SK-N-SH treated with all-trans-retinoic acid at 6 μM for 48 hours (cell line): ENCODE results near the gene GLS.
A peak's percentile ranks its signal among the peaks of the same experiment; 100 is the strongest.

Source experiments
- ATAC-seq: fragments of 200-7000 bp; cut with Tn5 transposase; 3 replicates; pipeline ENCODE4 v1.9.1; 2020; ENCODE audit warnings: mild to moderate bottlenecking, moderate library complexity
- ARNTL ChIP-seq: fragments of 450-650 bp; formaldehyde crosslinking; IDR thresholded peaks from 2 replicates; pipeline ENCODE4 v1.5.0; 2020; ENCODE audit warnings: low read depth, mild to moderate bottlenecking, moderate library complexity, borderline replicate concordance
- BACH2 ChIP-seq: fragments of 250-450 bp; sonication (Bioruptor Pico); IDR thresholded peaks from 2 replicates; pipeline ENCODE4 v1.9.0; 2021; ENCODE audit warnings: mild to moderate bottlenecking, borderline replicate concordance
- CSDC2 ChIP-seq: fragments of 250-450 bp; sonication (Bioruptor Pico); IDR thresholded peaks from 2 replicates; pipeline ENCODE4 v1.5.0; 2020; ENCODE audit warnings: mild to moderate bottlenecking, moderate library complexity
- ESRRG ChIP-seq: fragments of 250-450 bp; sonication (Bioruptor Pico); IDR thresholded peaks from 2 replicates; pipeline ENCODE4 v1.6.1; 2021; ENCODE audit warnings: mild to moderate bottlenecking
- GLIS3 ChIP-seq: fragments of 250-450 bp; sonication (Bioruptor Pico); IDR thresholded peaks from 2 replicates; pipeline ENCODE4 v1.5.0; 2020; ENCODE audit warnings: mild to moderate bottlenecking, moderate library complexity
- ISL1 ChIP-seq: fragments of 250-450 bp; sonication (Bioruptor Pico); IDR thresholded peaks from 2 replicates; pipeline ENCODE4 v2.1.2; 2022; ENCODE audit warnings: mild to moderate bottlenecking, moderate library complexity
- OSR1 ChIP-seq: fragments of 250-450 bp; sonication (Bioruptor Pico); IDR thresholded peaks from 2 replicates; pipeline ENCODE4 v1.8.0; 2022; ENCODE audit warnings: moderate library complexity, mild to moderate bottlenecking, inconsistent platforms
- PPARA ChIP-seq: fragments of 250-450 bp; sonication (Bioruptor Pico); IDR thresholded peaks from 2 replicates; pipeline ENCODE4 v1.5.0; 2020; ENCODE audit warnings: mild to moderate bottlenecking, borderline replicate concordance
- RARB ChIP-seq: fragments of 250-450 bp; sonication (Bioruptor Pico); IDR thresholded peaks from 2 replicates; pipeline ENCODE4 v1.8.0; 2021; ENCODE audit warnings: mild to moderate bottlenecking, moderate library complexity
- SNAI2 ChIP-seq: fragments of 250-450 bp; sonication (Bioruptor Pico); IDR thresholded peaks from 2 replicates; pipeline ENCODE4 v1.5.0; 2020; ENCODE audit warnings: mild to moderate bottlenecking, moderate library complexity
- TCF4 ChIP-seq: fragments of 250-450 bp; sonication (Bioruptor Pico); IDR thresholded peaks from 2 replicates; pipeline ENCODE4 v1.8.0; 2021; ENCODE audit warnings: mild to moderate bottlenecking, moderate library complexity, borderline replicate concordance
- TOX ChIP-seq: fragments of 250-450 bp; sonication (Bioruptor Pico); IDR thresholded peaks from 2 replicates; pipeline ENCODE4 v1.8.0; 2021; ENCODE audit warnings: mild to moderate bottlenecking, moderate library complexity, borderline replicate concordance
- ZC3H10 ChIP-seq: fragments of 250-450 bp; sonication (Bioruptor Pico); IDR thresholded peaks from 2 replicates; pipeline ENCODE4 v1.5.1; 2021; ENCODE audit warnings: mild to moderate bottlenecking, moderate library complexity
- ZFP30 ChIP-seq: fragments of 450-650 bp; formaldehyde crosslinking; IDR thresholded peaks from 2 replicates; pipeline ENCODE4 v1.5.0; 2022; ENCODE audit warnings: mild to moderate bottlenecking, moderate library complexity
- ZNF565 ChIP-seq: fragments of 450-650 bp; formaldehyde crosslinking; conservative IDR thresholded peaks from 2 replicates; pipeline ENCODE4 v1.5.0; 2020; ENCODE audit warnings: low read depth, mild to moderate bottlenecking, moderate library complexity
- ZNF70 ChIP-seq: fragments of 450-650 bp; formaldehyde crosslinking; IDR thresholded peaks from 2 replicates; pipeline ENCODE4 v1.5.0; 2020; ENCODE audit warnings: mild to moderate bottlenecking, moderate library complexity
- ZNF8 ChIP-seq: fragments of 450-650 bp; formaldehyde crosslinking; IDR thresholded peaks from 2 replicates; pipeline ENCODE4 v1.5.0; 2020; ENCODE audit warnings: mild to moderate bottlenecking, moderate library complexity
- TF ChIP-seq, protein P1 (sequence below): fragments of 250-450 bp; sonication (Bioruptor Pico); IDR thresholded peaks from 2 replicates; pipeline ENCODE4 v1.5.0; 2020; ENCODE audit warnings: mild to moderate bottlenecking, moderate library complexity
- TF ChIP-seq, protein P2 (sequence below): fragments of 250-450 bp; sonication (Bioruptor Pico); IDR thresholded peaks from 2 replicates; pipeline ENCODE4 v1.8.0; 2020; ENCODE audit warnings: mild to moderate bottlenecking, moderate library complexity, borderline replicate concordance
- TF ChIP-seq, protein P3 (sequence below): fragments of 250-450 bp; sonication (Bioruptor Pico); IDR thresholded peaks from 2 replicates; pipeline ENCODE4 v1.5.1; 2020; ENCODE audit warnings: low read depth, mild to moderate bottlenecking, moderate library complexity
- TF ChIP-seq, protein P4 (sequence below): fragments of 250-450 bp; sonication (Bioruptor Pico); IDR thresholded peaks from 2 replicates; pipeline ENCODE4 v1.8.0; 2021; ENCODE audit warnings: low read depth, mild to moderate bottlenecking, moderate library complexity, borderline replicate concordance
- TF ChIP-seq, protein P5 (sequence below): fragments of 250-450 bp; sonication (Bioruptor Pico); IDR thresholded peaks from 2 replicates; pipeline ENCODE4 v1.5.1; 2021; ENCODE audit warnings: mild to moderate bottlenecking, moderate library complexity

Gene GLS

DNA sequence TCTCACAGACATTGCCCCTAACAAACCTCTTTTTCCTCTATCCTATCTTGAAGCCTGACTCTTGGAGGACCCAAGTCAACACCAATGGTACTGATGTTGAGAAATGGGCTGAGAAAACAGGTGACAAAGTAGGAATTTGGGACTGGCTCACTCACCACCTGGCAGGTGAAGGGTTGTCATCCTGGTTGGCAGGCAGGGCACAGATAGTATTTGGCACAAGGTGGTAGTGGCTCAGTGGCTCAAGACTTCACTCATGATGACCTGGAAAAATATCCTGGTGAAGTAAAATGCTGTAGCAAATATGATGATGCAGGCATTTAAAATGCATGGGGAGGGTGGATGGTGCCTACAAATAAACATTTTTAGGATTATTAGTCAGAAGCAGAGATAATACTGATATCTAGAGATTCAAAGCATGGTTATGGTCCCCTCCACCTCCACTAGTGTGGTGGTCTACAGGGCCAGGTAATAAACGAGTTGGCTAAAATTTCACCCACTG is 38.0 kb upstream of the GLS start:
- ATAC-seq, result no peak
- TF ChIP-seq ZNF70 (CRISPR knock-in tag), result no peak
- TF ChIP-seq ZC3H10 (CRISPR knock-in tag), result no peak
- TF ChIP-seq GLIS3 (CRISPR knock-in tag), result no peak
- TF ChIP-seq TOX (CRISPR knock-in tag), result no peak
- no peak for TF ChIP-seq CSDC2 (CRISPR knock-in tag)
- TF ChIP-seq, protein P1, sequence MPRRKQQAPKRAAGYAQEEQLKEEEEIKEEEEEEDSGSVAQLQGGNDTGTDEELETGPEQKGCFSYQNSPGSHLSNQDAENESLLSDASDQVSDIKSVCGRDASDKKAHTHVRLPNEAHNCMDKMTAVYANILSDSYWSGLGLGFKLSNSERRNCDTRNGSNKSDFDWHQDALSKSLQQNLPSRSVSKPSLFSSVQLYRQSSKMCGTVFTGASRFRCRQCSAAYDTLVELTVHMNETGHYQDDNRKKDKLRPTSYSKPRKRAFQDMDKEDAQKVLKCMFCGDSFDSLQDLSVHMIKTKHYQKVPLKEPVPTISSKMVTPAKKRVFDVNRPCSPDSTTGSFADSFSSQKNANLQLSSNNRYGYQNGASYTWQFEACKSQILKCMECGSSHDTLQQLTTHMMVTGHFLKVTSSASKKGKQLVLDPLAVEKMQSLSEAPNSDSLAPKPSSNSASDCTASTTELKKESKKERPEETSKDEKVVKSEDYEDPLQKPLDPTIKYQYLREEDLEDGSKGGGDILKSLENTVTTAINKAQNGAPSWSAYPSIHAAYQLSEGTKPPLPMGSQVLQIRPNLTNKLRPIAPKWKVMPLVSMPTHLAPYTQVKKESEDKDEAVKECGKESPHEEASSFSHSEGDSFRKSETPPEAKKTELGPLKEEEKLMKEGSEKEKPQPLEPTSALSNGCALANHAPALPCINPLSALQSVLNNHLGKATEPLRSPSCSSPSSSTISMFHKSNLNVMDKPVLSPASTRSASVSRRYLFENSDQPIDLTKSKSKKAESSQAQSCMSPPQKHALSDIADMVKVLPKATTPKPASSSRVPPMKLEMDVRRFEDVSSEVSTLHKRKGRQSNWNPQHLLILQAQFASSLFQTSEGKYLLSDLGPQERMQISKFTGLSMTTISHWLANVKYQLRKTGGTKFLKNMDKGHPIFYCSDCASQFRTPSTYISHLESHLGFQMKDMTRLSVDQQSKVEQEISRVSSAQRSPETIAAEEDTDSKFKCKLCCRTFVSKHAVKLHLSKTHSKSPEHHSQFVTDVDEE (CRISPR knock-in tag), result no peak
- TF ChIP-seq, protein P2, sequence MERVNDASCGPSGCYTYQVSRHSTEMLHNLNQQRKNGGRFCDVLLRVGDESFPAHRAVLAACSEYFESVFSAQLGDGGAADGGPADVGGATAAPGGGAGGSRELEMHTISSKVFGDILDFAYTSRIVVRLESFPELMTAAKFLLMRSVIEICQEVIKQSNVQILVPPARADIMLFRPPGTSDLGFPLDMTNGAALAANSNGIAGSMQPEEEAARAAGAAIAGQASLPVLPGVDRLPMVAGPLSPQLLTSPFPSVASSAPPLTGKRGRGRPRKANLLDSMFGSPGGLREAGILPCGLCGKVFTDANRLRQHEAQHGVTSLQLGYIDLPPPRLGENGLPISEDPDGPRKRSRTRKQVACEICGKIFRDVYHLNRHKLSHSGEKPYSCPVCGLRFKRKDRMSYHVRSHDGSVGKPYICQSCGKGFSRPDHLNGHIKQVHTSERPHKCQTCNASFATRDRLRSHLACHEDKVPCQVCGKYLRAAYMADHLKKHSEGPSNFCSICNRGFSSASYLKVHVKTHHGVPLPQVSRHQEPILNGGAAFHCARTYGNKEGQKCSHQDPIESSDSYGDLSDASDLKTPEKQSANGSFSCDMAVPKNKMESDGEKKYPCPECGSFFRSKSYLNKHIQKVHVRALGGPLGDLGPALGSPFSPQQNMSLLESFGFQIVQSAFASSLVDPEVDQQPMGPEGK (CRISPR knock-in tag), result no peak
- TF ChIP-seq OSR1 (CRISPR knock-in tag), result no peak
- no peak for TF ChIP-seq RARB (CRISPR knock-in tag)
- TF ChIP-seq SNAI2 (CRISPR knock-in tag), result no peak
- TF ChIP-seq TCF4, result no peak
- no peak for TF ChIP-seq ZNF8
- no peak for TF ChIP-seq PPARA (CRISPR knock-in tag)
- no peak for TF ChIP-seq ARNTL
- TF ChIP-seq ISL1 (CRISPR knock-in tag), result no peak
- TF ChIP-seq, protein P3, sequence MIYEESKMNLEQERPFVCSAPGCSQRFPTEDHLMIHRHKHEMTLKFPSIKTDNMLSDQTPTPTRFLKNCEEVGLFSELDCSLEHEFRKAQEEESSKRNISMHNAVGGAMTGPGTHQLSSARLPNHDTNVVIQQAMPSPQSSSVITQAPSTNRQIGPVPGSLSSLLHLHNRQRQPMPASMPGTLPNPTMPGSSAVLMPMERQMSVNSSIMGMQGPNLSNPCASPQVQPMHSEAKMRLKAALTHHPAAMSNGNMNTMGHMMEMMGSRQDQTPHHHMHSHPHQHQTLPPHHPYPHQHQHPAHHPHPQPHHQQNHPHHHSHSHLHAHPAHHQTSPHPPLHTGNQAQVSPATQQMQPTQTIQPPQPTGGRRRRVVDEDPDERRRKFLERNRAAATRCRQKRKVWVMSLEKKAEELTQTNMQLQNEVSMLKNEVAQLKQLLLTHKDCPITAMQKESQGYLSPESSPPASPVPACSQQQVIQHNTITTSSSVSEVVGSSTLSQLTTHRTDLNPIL (CRISPR knock-in tag), result no peak
- TF ChIP-seq ZNF565 (CRISPR knock-in tag), result no peak

DNA sequence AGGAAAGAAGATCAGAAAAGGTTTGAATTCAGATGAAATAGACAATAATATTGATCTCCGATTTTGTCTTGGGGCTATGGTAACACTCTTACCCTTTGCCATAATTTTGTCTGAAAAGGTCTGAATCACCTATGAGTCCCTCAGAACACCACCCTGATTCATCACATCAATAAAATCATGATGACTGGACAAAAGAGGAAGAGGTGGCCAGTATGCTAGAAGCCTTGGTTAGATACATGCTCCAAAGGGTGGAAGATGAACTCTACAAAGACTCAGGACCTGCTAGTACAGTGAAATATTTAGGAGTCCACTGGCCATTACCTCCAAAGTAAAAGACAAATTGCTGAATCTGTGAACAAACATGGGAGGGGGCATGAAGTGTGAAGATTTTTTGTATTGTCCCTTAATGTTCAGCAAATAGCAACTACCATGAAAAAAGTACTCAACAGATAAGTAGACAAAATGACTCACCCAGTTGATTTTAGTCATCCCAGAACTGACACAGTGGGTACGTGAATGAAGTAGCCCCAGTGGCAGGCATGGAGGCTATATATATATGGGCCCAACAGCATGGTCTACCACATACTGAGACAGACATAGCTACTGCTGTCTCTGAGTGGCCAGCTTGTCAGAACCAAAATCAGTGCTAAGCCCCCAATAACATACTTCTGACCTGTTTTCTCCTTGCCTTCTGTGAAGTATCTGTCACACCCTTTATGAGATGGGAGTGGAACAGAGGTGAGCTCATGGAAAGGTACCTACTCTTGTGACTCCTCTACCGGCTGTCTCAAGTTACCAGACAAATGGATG is 36.5 kb upstream of the GLS start:
- 0 out of 3 replicates have a peak, but pooled peaks have one; percentile 18 for ATAC-seq
- no peak for TF ChIP-seq ZFP30 (CRISPR knock-in tag)
- no peak for TF ChIP-seq SNAI2 (CRISPR knock-in tag)
- TF ChIP-seq GLIS3 (CRISPR knock-in tag), result no peak
- no peak for TF ChIP-seq RARB (CRISPR knock-in tag)
- no peak for TF ChIP-seq ZNF8
- TF ChIP-seq CSDC2 (CRISPR knock-in tag), result no peak
- no peak for TF ChIP-seq PPARA (CRISPR knock-in tag)
- TF ChIP-seq TOX (CRISPR knock-in tag), result no peak
- no peak for TF ChIP-seq ZNF565 (CRISPR knock-in tag)
- no peak for TF ChIP-seq ARNTL
- TF ChIP-seq, protein P2 (CRISPR knock-in tag), result no peak
- TF ChIP-seq, protein P4, sequence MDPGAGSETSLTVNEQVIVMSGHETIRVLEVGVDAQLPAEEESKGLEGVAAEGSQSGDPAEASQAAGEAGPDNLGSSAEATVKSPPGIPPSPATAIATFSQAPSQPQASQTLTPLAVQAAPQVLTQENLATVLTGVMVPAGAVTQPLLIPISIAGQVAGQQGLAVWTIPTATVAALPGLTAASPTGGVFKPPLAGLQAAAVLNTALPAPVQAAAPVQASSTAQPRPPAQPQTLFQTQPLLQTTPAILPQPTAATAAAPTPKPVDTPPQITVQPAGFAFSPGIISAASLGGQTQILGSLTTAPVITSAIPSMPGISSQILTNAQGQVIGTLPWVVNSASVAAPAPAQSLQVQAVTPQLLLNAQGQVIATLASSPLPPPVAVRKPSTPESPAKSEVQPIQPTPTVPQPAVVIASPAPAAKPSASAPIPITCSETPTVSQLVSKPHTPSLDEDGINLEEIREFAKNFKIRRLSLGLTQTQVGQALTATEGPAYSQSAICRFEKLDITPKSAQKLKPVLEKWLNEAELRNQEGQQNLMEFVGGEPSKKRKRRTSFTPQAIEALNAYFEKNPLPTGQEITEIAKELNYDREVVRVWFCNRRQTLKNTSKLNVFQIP, result no peak
- no peak for TF ChIP-seq BACH2 (CRISPR knock-in tag)
- TF ChIP-seq, protein P3 (CRISPR knock-in tag), result no peak
- TF ChIP-seq ESRRG (CRISPR knock-in tag), result no peak
- TF ChIP-seq, protein P5, sequence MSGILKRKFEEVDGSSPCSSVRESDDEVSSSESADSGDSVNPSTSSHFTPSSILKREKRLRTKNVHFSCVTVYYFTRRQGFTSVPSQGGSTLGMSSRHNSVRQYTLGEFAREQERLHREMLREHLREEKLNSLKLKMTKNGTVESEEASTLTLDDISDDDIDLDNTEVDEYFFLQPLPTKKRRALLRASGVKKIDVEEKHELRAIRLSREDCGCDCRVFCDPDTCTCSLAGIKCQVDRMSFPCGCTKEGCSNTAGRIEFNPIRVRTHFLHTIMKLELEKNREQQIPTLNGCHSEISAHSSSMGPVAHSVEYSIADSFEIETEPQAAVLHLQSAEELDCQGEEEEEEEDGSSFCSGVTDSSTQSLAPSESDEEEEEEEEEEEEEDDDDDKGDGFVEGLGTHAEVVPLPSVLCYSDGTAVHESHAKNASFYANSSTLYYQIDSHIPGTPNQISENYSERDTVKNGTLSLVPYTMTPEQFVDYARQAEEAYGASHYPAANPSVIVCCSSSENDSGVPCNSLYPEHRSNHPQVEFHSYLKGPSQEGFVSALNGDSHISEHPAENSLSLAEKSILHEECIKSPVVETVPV (CRISPR knock-in tag), result no peak
- TF ChIP-seq ZNF70 (CRISPR knock-in tag), result no peak
- TF ChIP-seq, protein P1 (CRISPR knock-in tag), result no peak
